ENCODE data around the gene TMEM247.

Gene TMEM247

GRCh38 chr2:46479265-46479664 lies at the start of gene TMEM247:
TMEM247 (plus strand) TSS chr2:46479565.
- DNase-seq: no peak

GRCh38 chr2:46430413-46430812 lies 49.0 kb upstream of the TMEM247 start:
- DNase-seq: no peak

DNA sequence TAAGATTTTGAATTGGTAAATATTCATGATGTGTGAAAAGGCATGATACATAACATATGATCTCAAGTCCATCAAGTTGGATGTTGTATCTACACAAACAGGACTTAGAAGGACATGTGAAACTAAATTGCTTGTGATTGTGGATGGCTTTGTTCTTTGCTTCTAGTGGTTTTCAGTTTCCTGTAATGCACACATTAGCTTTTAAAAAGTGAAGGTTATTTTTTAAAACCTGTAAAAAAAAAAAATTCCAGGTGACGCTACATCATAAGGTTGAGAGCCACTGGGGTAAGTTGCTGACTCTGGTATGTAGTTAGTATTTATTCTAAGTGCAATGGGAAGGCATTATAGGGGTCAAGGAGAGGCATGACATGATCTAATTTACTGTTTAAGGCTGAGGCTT lies 48.4 kb upstream of the TMEM247 start:
- no peak for DNase-seq

- no peak for DNase-seq
Observed at GRCh38 chr2:46431481-46432235, 47.7 kb upstream of the TMEM247 start.

GRCh38 chr2:46434851-46435273 lies 44.5 kb upstream of the TMEM247 start:
- no peak for DNase-seq

- no peak for DNase-seq
Observed at GRCh38 chr2:46435353-46435752, 44.0 kb upstream of the TMEM247 start.

DNA sequence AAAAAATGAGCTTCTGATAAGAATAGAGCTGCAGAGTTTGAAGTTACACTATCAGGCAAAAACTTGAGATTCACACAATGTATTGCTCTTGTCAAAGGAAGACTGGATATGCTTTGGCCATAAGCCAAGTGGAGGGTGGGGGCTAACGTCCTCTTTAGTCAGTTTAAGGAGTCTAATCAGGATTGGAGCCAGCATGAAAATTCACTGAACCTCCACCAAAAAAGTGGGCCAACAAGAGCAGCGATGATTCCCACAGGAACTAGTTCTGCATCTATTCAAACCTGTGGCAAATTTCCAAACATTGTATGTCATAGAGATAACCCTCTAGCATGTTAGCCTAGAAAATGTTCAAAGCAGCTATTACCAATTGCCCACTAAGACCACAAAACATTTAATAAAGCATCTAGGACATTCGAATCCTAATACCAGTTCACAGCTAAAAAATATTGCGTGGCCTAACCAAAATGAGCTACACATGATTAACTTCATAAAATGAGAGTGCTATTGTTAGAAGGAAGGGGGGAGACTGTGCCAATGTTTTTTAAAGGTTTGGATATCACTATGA lies 43.5 kb upstream of the TMEM247 start:
- DNase-seq: no peak

- DNase-seq: no peak
Observed at GRCh38 chr2:46436800-46437199, 42.6 kb upstream of the TMEM247 start.

- no peak for DNase-seq
Observed at GRCh38 chr2:46438102-46438501, 41.3 kb upstream of the TMEM247 start.

DNA sequence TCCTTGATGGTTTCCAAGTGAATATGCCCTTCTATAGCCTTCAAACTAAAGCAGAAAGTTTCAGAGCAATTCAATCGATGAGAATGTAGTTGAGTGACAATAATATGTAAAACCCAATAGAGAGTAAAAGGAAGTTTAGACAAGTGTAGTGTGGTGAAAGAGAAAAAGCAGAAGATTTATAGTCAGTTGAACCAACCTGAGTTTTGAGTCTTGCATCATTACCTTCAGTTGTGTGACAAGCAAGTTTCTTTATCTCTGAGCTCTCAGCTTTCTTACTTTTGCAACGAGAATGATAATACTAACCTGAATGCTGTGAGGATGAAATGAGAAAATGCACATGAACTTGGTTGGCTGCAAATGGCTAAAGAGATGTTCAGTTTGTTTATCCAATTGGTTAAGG lies 40.6 kb upstream of the TMEM247 start:
- no peak for DNase-seq

GRCh38 chr2:46439582-46439981 lies 39.8 kb upstream of the TMEM247 start:
- peak; percentile 47 for DNase-seq

DNA sequence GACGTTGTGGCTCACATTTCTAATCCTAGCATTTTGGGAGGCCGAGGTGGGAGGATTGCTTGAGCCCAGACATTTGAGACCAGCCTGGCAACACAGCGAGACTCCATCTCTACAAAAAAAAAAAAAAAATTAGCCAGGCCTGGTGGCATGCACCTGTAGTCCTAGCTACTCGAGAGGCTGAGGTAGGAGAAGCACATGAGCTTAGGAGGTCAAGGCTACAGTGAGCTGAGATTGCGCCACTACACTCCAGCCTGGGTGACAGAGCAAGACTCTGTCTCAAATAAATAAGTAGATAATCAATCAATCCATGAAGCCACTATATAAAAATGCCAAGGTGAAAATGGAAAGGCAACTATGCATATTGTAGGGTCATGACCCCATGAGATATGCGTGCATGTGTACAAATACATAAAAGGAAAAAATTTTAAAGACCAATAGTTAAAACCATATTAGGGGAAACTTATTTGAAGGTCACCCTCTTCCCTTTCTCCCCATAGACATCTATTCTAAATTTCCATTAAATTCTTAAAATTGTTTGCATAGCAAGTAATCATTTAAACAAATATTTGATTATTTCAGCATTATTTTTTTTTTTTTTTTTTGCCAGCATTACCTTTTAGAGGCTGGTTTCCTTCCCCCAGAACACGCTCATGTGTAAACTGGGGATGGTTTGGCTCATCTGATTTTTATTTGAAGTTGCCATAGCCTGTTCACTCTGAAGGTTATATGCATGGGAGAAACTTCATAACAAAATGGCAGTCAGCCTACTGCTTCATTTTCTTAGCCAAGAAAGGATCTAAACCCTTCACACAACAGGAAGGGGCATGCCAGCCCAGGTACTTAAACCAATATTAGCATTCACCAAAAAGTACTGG lies 37.3 kb upstream of the TMEM247 start:
- DNase-seq: no peak

DNA sequence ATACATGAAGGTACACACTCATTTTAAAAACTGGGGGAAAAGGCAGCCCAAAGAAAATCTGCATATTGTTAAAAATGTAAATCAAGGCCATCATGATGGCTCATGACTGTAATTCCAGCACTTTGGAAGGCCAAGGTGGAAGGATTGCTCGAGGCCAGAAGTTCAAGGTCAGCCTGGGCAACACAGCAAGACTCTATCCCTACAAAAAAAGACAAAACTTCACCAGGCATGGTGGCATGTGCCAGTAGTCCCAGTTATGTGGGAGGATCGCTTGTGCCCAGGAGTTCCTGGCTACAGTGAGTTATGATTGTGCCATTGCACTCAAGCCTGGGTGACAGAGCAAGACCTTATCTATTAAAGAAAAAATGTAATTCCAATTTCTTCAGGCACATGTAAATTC lies 34.6 kb upstream of the TMEM247 start:
- DNase-seq: no peak

DNA sequence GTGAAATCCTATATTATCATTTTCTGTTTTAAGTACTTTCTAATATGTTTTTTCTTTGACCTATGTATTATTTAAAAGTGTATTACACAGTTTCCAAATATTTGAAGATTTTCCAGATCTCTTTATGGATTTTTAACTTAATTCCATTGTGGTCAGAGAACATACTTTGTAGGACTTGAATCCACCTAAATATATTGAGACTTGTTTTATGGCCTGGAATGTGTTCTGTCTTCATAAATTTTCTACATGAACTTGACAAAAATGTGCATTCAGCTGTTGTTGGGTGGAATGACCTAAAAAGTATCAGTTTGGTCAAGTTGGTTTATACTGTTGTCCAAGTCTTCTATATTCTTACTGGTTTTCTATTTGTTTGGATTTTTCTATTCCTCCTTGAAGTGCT lies 33.8 kb upstream of the TMEM247 start:
- no peak for DNase-seq

GRCh38 chr2:46446871-46447568 lies 32.3 kb upstream of the TMEM247 start:
- no peak for DNase-seq

DNA sequence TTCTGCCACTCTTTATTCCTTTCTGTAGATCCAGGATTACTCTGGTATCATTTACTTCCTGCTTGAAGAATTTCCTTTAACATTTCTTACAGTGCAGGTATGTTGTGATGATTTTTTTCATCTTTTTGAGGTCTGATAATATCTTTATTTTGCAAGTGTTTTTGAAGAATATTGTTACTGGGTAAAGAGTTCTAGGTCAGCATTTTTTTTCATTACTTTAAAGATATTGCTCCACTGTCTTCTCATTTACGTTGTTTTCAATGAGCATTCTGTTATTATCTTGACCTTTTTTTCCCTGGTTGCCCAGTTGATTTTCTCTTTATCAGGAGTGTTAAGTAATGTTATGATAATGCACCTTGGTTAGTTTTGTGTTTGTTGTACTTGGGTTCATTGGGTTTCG lies 31.7 kb upstream of the TMEM247 start:
- DNase-seq: no peak

DNA sequence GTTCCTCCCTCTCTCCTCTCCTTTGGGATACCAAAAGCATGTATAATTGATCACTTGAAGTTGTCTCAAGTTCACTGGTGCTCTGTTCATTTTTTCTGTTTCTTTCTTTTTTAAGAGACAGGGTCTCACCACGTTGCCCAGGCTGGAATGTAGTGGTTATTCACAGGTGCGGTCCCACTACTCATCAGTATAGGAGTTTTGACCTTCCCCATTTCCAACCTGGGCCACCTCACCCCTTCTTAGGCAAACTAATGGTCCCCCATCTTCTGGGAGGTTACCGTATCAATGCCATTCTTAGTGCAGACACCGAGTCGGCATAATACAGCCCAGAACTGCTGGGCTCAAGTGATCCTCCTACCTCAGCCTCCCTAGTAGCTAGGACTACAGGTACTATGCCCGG lies 31.3 kb upstream of the TMEM247 start:
- DNase-seq: no peak

- no peak for DNase-seq
Observed at GRCh38 chr2:46448641-46449040, 30.7 kb upstream of the TMEM247 start.

GRCh38 chr2:46449700-46450099 lies 29.7 kb upstream of the TMEM247 start:
- no peak for DNase-seq

DNA sequence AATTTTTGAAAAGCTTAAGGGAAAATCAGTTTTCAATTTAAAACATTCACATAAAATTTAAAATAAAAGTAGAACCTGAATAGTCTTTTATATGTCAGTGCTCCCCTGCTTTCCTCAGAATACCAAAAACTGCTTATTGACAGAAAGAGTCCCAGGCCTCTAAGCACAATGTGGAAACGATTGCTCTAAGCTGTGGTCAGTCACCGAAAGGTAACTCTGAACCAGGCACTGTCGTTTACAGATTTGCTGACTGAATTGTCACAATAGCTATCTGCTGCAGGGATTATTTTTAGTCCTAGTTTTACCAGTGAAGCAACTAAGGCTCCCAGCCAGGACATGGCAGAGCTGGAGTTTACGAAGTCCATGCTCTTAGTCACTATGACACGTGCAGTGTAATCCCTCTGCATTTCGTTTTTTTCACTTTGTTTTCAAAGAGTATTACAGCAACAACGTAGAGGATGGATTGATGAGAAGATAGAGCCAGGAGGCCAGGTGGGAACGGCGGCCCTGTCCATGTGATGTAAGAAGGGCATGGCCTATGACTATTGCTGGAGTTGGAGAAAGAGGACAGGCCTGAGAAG lies 28.1 kb upstream of the TMEM247 start:
- no peak for DNase-seq

DNA sequence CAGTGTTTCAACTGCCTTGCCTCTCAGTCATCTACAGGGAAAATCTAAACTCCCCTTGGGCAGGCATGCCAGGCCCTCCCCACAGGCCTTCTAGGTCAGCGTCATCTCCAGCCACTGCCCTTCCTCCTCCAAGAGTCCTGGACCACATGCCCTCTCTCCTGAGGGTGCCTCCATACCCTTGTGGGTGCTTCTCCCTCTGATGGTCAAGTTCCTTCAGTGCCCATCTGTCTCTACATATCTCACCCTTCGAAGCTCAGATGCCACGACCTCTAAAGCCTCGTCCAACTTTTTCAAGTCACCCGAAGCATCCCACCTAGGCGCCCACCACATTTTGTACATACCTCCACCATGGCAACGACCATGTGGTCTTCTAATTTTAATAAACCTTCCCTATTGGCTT lies 22.6 kb upstream of the TMEM247 start:
- DNase-seq: no peak

- no peak for DNase-seq
Observed at GRCh38 chr2:46458763-46459500, 20.4 kb upstream of the TMEM247 start.

Data from CD4-positive, alpha-beta T cell treated with Interleukin-15 for 1 hour (primary cell).